Stimulated activated naive CD4-positive, alpha-beta T cell (primary cell): ENCODE results near the gene VCP.
"Not testable (repeated sequence)": the region's sequence is repeated elsewhere in the genome, so short reads cannot be mapped to it uniquely, and the experiment has no call there.

Source experiments
- DNase-seq, 6 experiments: peaks; one replicate each; lab custom pipeline; 2025; lab: John Stamatoyannopoulos, UW

The VCP gene

DNA sequence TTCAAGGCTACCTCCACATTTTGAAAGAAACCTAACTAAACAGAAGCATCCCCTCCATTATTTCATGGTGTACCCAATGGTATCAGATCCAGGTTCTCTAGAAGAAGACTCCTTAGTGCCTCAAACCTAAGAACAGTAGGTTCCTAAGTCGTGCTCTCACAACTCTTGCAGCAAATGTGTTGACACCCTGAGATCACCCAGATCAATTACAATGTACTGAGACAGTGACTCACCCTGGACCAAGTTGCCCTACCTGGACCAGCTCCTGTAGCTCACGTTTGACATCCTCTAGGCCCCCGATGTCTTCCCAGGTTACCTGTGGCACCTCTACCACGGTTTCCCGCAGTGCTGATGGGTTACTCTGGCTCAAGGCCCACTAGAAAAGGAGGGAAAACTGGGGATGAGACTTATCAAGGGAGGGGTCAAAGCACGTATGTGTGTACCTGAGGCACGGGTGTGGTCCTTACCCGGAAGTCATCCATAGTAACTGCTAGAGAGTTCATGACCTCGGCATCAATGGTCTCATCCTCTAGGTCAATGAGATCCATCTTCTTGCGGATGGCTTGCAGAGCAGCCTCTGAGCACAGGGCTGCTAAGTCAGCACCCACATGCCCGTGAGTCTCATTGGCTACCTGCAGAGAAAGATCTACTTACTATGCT is 11.7 kb downstream of the VCP start:
- DNase-seq = no peak

DNA sequence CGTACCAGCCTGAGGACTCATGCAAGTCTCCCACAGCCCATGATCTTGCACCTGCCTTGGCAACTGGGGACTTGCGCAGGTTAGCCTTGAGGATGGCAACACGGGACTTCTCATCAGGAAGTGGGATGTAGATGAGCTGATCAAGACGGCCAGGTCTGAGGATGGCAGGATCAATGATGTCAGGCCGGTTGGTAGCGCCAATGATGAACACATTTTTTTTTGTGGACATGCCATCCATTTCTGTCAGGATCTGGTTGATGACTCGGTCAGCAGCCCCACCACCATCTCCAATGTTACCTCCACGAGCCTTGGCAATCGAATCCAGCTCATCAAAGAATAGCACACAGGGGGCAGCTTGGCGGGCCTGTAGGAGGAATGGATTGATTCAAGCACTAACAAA is 13.0 kb downstream of the VCP start:
- DNase-seq = no peak

DNA sequence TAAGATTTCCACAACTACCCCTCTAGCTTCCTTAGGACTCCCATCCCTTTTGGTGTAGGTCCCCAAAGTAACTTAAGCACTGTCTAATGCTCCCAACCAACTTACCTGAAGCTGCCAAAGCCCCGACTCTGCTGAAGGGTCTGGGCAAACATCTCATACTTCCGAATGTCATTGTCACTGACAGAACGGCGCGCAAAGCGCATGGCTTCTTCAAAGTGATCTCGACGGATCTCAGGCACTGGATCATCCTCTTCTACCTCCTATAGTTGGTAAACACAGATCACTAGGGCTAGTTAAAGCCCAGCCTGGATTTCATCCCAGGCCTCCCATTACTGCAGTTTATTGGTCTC is 15.2 kb downstream of the VCP start:
- no peak for DNase-seq

DNA sequence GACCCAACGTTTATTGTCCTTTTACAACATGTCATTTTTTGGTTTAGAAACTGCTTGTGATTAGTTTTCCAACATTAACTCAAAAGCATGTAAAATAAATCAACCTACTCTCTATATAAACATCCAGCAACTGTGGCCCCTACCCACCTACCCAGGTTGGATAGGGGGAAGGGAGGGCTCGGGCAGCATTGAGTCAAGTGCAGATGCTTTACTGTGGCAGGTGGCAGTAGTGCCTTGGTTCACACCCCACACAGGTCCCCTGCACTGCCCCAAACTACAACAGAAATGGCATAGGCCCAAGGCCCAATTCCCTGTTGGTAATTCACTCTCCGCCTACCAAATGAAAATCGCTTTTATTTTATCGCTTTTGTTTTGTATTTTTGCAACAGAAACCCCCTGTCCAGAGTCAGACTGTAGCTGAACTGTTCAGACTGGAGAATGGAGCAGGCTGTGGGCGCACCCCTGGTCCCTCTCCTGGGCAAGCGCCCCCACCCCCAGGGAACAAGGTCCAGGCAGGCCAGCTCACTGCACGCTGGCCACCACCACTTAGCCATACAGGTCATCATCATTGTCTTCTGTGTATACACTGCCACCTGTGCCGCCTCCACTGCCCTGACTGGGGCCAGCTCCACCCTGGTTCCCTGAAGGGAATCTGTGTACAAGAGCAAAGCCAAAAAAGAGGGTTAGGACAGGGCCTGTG is 15.7 kb downstream of the VCP start:
- DNase-seq = no peak

DNA sequence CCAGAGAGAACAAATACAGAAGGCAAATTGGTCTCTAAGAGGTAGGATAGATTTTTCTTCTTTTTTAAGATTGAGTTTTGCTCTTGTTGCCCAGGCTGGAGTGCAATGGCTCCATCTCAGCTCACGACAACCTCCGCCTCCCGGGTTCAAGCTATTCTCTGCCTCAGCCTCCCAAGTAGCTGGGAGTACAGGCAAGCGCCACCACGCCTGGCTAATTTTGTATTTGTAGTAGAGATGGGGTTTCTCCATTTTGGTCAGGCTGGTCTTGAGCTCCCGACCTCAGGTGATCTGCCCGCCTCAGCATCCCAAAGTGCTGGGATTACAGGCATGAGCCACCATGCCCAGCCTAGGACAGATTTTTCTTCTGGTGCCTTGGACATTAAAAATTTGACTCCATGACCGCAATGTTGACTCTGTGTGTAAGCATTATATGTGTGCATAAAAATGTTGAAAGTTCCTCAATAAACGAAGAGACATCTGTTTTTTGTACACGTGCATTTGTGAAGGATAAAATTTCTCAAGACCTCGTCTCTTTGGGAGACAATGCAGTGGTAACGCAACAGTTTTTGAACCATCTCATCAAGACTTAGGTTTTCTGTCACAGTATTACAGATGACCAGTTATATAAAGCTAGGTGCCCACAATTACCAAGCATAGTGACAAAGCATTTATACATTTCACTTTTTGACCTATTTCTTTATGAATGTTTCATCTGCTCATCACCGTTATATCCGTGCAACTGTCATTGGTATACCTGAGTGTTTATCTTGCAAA is 17.4 kb downstream of the VCP start:
- DNase-seq = no peak

DNA sequence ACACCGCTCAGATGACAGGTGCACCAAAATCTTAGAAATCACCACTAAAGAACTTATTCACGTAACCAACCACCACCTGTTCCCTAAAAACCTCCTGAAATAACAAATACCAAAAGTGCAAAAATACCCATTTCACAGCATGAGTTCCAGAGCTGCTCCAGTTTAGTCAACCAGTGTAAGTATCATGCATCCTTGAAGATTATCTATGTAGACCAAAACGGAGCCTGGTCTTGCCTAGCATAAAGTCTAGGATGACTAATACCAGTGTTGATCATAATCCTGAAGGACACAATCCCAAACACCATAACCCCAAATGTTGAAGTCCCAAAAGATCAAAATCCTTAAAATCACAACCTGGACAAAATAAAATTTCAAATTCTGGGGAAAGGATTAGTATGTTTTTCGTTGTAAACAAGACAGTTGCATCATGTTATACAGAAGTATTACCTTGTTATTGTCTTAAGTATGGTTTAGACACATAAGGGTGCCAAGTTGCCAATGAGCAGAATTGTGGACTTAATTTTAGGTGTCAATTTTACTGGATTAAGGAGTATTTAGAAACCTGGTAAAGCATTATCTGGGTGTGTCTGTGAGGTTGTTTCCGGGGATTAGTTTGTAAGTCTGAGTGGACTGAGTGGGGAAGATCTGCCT is 18.1 kb downstream of the VCP start:
- no peak for DNase-seq

DNA sequence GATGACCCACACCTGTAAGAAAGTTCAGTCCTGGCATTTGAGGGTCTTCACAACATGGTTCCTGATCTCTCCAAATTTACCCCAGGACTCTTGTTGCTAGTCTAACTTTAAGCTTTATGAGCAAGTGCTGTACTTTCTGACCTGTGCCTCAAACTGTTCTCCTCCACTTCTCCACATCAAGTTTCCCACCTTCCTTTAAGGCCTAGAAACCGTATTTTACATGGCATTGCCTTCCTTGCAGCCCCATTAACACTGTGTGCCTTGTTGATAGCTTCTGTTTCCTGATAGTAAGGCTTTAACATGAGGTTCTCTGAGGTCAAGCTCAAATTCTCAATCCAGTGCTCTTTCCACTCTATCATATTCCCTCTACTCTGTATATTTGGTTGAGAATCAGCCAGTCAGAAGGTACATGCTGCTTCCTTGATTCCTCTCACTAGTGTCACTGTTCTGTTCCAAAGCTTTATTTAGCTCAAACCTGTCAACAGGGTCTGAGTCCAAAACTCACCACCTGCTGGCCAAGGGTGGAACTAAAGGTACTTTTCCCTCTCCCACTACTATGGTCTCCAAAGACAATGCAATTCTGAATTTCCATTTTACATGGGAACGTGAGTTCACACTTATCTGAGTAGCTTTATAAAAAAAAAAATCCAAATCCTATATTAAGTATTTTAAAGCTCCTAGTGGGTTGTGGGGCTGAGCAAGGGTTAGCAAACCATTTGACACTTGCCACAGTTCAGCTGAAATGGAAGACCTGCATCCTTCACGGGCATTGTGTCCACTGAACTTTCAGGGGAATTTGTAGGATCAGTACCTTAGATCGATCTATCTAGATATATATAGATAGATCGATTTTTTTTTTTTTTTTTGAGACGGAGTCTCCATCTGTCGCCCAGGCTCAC is 21.1 kb downstream of the VCP start:
- peak; percentile 2 to 50 (median 24) for DNase-seq

DNA sequence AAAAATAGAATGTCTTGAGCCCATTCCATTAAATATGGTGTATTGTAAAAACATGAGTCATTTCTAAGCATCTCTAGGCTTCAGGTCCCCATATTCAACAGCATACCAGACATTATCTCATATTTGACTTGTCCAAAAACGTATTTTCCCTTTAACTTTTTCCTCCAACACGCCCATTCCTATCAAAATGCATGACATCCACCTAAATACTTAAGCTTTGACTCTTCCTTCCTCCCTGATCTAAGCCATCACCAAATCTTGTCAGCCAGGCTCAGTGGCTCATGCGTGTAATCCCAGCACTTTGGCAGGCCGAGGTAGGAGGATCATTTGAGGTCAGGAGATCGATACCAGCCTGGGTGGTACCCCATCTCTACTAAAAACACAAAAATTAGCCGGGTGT is 23.9 kb downstream of the VCP start:
- no peak for DNase-seq

DNA sequence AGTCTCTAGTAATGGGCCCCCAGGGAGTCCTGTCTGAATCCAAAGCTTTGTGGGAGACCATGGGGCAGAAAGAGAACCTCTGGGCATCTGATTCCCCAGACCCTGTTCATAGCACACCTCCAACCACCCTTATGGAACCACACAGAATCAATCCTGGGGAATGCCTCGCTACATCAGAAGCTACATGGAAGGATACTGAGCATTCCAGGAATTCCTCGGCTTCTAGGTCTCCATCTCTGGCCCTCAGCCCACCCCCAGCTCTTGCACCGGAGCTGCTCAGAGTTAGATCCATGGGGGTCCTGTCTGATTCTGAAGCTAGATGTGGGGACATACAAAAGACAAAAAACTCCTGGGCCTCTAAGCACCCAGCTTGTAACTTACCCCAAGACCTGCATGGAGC is 28.4 kb downstream of the VCP start:
- no peak for DNase-seq

DNA sequence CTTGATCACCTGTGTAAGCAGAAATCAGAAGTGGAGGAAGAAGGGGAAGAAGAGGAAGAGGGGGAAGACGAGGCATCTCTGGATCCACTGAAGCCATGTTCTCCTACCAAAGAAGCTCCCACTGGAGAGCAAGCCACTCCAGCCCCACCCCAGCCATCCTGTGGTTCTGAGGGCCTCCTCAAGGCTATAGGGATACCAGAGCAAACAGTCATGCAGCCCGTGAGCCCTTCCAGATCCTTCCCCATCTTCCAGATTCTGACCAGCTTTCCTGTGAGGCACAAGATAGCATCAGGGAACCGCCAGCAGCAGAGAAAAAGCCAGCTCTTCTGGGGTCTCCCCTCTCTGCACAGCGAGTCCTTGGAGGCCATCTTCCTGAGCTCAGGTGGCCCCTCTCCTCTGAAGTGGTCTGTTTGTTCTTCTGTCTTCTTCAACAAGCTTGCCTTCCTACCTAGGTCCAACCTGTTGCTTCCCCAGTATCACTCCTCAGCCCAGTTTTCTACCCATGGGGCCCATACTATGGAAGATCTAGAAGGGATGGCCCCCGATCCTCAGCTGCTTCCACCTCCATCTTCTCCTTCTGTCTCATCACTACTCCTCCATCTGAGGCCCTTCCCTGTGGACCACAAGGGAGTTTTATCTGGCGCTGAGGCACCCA is 29.4 kb downstream of the VCP start:
- DNase-seq = no peak

DNA sequence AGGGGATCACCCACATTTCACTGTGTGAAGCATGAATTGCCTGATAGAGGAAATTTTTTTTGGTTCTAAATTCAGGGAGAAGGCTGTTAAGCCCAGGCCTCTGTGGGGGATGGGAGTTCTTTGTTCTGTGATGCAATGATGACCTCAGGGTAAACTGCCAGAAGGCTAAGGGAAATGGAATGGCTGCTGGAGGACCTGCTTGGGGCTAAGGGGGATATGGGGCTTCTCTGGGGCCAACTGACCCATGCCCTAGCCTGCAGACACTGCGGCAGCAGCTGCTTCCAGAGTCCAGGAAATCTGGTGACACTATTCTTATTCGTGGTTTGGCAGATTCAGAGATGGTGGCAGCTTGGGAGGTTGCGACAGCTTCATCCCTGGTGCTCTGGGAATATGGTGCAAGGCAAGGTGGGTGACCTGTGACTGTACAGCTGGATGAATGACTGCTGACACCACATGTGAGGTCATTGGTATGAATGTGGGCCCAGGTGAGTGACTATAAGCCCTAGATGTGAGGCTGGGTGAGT is 30.3 kb downstream of the VCP start:
- no peak for DNase-seq

DNA sequence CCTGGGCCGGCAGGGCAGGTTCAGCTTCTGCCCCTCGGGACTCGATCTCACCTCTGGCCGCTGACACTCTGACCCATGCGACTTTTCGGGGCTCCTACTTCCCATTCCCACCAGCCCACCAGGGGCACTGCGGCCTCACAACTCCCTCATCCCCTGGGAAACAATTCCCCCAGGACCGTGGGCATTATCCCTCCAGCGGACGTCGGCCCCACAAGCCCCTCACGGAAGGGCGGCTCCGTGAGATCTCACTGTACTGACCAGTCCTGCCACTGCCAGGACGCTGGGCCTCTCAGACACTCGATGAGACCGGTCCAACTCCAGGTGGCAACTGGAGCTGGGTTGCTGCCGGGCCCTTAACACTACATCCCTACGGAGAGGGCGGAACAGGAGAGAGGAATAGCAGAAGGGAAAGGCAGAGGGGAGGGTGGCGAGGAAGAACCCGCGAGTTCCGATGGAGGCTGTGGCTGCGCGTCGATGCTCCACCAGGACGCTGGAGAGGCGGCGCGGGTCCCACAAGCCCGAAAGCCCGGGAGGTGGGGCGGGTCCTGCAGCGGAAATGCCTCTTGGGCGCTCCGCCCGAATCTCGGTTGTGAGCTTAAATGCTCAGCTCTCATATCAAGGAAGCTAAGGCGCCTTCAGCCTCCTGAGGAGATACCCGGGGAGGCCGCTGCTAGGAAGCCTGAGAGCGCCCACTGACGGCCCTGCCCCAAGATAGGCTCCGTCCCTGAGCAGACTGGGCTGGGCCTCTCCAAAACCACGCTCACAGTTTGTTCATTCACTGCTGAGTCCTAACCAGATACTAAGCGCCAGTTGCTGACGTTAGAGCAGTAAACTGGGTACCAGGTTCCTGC is 36.3 kb downstream of the VCP start:
- DNase-seq = peak; percentile 8 to 44 (median 16)

DNA sequence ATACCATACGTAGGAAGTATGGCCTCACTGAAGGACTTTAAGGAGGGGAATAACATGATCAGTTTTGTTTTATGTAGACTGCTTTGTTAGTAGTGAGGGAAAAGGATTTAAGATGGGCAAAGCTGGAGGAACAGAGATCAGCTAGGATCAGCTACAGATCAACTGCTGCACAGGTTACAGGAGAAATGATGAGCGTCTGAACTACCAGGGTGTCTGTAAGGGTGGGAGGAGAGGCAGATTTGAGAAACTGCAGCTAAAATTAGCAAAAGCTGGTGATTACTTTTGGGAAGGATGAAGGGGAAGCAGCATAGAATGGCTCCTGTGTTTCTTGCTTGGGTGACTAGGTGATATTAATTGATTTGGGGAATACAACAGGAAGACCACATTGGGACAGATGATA is 39.3 kb downstream of the VCP start:
- DNase-seq = no peak

DNA sequence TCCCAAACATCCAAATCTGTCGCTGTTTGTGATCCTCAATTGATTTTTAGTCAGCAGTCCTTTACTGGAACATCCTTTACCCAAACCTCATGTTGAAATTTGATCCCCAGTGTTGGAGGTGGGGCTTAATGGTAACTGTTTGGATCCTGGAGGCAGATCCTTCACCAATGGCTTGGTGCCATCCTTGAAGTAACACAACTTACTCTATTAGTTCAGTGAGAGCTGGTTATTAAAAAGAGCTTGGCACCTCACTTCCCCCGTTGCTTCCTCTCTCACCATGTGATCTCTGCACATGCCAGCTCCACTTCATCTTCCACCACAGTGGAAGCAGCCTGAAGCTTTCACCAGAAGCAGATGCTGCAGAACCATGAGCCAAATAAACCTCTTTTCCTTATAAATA is 42.6 kb downstream of the VCP start:
- DNase-seq = no peak

DNA sequence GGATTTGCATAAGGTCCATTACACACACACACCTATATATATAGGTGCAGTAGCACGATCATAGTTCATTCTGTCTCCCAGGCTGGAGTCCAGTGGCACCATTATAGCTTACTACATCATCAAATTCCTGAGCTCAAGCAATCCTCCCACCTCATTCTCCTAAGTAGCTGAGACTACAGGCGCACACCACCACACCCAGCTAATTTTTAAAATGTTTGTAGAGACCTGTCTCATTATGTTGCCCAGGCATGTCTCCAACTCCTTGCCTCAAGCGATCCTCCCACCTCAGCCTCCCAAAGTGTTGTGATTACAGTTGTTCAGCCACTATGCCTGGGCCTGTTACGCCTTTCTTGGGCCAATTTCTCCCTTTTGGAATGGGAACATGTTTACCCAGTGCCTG is 43.2 kb downstream of the VCP start:
- DNase-seq = no peak

DNA sequence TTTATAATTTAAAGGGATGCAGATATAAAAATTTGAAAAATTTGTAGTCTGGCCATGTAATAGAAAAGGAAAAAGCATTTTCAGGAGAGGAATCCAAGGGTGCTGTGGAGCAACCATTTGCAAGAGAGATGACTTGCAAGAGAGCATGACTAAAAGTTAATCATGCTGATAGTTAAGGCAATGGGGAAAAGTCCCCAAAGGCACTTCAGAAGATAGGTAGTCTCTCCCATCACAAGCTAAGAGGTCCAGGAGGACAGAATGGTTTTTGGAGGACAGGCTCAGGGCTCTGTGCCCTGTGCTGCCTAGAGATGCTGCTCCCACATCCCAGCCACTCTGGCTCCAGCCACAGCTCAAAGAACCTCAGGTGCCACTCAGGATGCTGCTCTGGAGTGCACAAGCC is 44.1 kb downstream of the VCP start:
- no peak for DNase-seq

DNA sequence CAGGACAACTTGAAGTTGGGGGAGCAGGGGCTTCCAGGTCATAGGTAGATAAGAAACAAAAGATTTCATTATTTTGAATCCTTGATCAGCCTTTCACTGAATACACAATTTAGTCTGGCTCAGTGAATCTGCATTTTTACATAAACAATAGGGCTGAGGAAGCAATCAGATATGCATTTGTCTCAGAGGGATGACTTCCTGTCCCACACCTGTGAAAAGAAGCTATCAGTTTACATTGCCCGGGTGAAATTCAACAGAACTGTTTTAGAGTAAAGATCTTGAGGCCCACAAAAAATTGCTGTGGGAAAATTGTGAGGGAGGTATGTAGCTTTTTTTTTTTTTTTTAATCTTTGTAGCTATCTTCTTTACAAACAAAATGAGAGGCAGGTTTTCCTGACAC is 44.6 kb downstream of the VCP start:
- DNase-seq = no peak

DNA sequence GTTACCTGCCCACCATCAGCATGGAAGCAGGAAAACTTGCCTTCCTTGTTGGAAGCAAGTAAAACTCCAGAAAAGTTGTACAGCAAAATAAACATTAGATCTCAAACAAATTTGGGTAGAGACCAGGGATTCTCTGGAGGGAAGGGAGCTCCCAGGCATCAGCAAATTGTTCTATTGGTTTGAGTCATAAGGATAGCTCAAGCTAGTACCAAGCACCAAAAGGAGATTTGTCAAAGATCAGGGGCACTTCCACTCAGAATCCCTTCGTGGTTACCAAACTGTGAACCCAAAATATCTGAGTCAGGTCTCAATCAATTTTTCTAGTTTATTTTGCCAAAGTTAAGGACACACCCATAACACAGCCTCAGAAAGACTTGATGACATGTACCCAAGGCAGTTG is 45.1 kb downstream of the VCP start:
- DNase-seq = no peak

DNA sequence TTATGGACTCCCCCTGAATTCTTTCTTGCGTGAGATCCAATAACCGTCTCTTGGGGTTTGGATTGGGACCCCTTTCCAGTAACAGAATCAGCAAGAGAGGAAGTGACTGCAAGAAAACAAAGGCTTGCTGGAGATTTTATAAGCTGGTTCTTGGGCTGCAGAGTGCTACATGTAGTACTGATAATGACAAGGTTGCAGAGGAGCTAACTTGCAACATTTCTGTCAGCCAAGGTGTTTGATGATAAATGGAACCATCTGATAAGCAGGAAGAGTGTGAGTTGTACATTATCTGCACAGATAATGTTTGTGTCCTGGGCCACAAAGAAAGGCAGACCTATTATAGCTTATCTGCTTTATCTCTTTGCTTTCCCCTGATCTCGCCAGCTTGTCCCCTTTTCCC is 45.8 kb downstream of the VCP start:
- no peak for DNase-seq

DNA sequence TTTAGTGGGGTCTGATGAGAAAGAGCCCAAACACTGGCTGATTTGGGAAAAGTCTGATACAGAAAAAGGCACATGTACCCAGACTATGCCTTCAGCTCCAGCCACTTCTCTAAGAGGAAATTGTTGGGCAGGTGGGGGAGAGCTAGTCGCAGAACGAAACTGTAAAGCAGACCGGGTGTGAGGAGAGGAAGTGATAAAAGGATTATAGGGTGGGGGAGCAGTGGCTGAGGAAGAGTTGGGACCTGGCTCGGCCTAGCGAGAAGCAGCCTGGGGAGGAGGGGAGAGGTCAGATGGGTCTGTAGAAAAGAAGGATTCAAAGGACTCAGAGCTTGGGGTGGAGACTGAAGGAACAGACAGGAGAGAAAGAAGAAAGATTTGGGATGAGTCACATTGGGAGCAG is 49.0 kb downstream of the VCP start:
- DNase-seq = not testable (repeated sequence)
